ENCODE measurements around the gene NQO1.

GRCh38 chr16:69672315-69672997, 53.9 kb downstream of the NQO1 start:
- TF ChIP-seq CTCF (IDR thresholded peaks at IDR 0.05; ENCODE audit: low read depth, low read length, poor library complexity, severe bottlenecking) (no peak), EZH2phosphoT487 (IDR thresholded peaks at IDR 0.05; ENCODE audit: borderline replicate concordance, low read length) (no peak)
